A549 (cell line): ENCODE results near the gene CDH7. TPM values are rescaled to one million over a fixed set of nuclear protein-coding genes. Genes with fewer than 3 reads are reported as not detected.

Source experiments
- ATAC-seq, 2 experiments: fragments of 200-7000 bp in 1 of 2; fragments of >200 bp in 1 of 2; cut with Nextera tagmentation in 1 of 2; cut with Tn5 transposase in 1 of 2; 3 replicates each; pipeline versions ENCODE4 v1.8.0 to v1.9.1; 2018 to 2020; ENCODE audit warnings: mild to moderate bottlenecking in 1 of 2, moderate library complexity in 1 of 2
- CTCF ChIA-PET: fragments of 300-600 bp; sonication (Branson Sonifier 250); formaldehyde crosslinking; extraction: SDS; loops from one replicate; lab custom pipeline; 2021; ENCODE audit warnings: antibody characterized with exemption, inconsistent platforms; lab: Yijun Ruan, JAX
- POLR2A ChIA-PET: fragments of 350-600 bp; formaldehyde crosslinking; extraction: SDS; loops from one replicate; lab custom pipeline; 2021; ENCODE audit warnings: antibody characterized with exemption, inconsistent platforms; lab: Yijun Ruan, JAX
- DNase-seq, 2 experiments: peaks; one replicate each; pipeline versions ENCODE4 v3.0.0 to v3.0.0-alpha.2; 2011 to 2016; ENCODE audit warnings: low read depth in 1 of 2, low spot score in 1 of 2
- FAIRE-seq: peaks from 2 replicates; lab custom pipeline; 2011; peaks lifted over from hg19 to GRCh38; lab: Jason Lieb, UNC
- H3K27ac ChIP-seq, 2 experiments: fragments of >200 bp; sonication (Bioruptor Twin); formaldehyde crosslinking; 3 replicates each; pipeline ENCODE4 v1.5.1; 2016 to 2017
- H3K4me1 ChIP-seq: fragments of >200 bp; sonication (Bioruptor Twin); formaldehyde crosslinking; 3 replicates; pipeline ENCODE4 v1.6.1; 2016
- H3K4me2 ChIP-seq: fragments of >200 bp; sonication (Bioruptor Twin); formaldehyde crosslinking; 3 replicates; pipeline ENCODE4 v1.6.1; 2016
- H3K4me3 ChIP-seq: fragments of >200 bp; sonication (Bioruptor Twin); formaldehyde crosslinking; 3 replicates; pipeline ENCODE4 v1.5.1; 2016
- H3K9me3 ChIP-seq: fragments of >200 bp; sonication (Bioruptor Twin); formaldehyde crosslinking; 3 replicates; pipeline ENCODE4 v1.6.1; 2016
- CBX2 ChIP-seq: fragments of 200-600 bp; sonication (generic); IDR thresholded peaks from 2 replicates; pipeline ENCODE4 v1.6.1; 2016; ENCODE audit warnings: low read depth, mild to moderate bottlenecking, borderline replicate concordance
- EHF ChIP-seq: fragments of 250-450 bp; sonication (Bioruptor Pico); IDR thresholded peaks from 2 replicates; pipeline ENCODE4 v1.5.0; 2020; ENCODE audit warnings: mild to moderate bottlenecking
- EHMT2 ChIP-seq: fragments of 200-600 bp; sonication (generic); IDR thresholded peaks from 2 replicates; pipeline ENCODE4 v1.6.1; 2016; ENCODE audit warnings: antibody characterized with exemption, low read depth, mild to moderate bottlenecking, moderate library complexity
- FOSL2 ChIP-seq, 2 experiments: fragments of 450-650 bp in 1 of 2; fragments of >200 bp in 1 of 2; sonication (Bioruptor Twin) in 1 of 2; formaldehyde crosslinking; IDR thresholded peaks; 2 replicates each; pipeline versions ENCODE4 v1.5.0 to v1.6.1; 2016 to 2020; ENCODE audit warnings: mild to moderate bottlenecking in 1 of 2, moderate library complexity in 1 of 2
- HOXA7 ChIP-seq: fragments of 250-450 bp; sonication (Bioruptor Pico); IDR thresholded peaks from 2 replicates; pipeline ENCODE4 v1.5.0; 2020; ENCODE audit warnings: mild to moderate bottlenecking, moderate library complexity
- HOXB13 ChIP-seq: fragments of 250-450 bp; sonication (Bioruptor Pico); IDR thresholded peaks from 2 replicates; pipeline ENCODE4 v1.5.0; 2020; ENCODE audit warnings: low read depth, mild to moderate bottlenecking, moderate library complexity
- JUNB ChIP-seq: fragments of >200 bp; sonication (Bioruptor Twin); formaldehyde crosslinking; IDR thresholded peaks from 2 replicates; pipeline ENCODE4 v1.6.1; 2016
- KDM1A ChIP-seq: fragments of 200-600 bp; sonication (generic); IDR thresholded peaks from 2 replicates; pipeline ENCODE4 v1.6.1; 2016; ENCODE audit warnings: low read depth, mild to moderate bottlenecking
- MAX ChIP-seq: IDR thresholded peaks from 2 replicates; pipeline ENCODE4 v1.6.1; 2012
- MAZ ChIP-seq: fragments of 150-350 bp; IDR thresholded peaks from 2 replicates; pipeline ENCODE4 v1.6.1; 2014; ENCODE audit warnings: antibody characterized with exemption, low read depth, low read length, borderline replicate concordance
- MYC ChIP-seq: IDR thresholded peaks from 2 replicates; pipeline ENCODE4 v1.6.1; 2012; ENCODE audit warnings: mild to moderate bottlenecking, inconsistent platforms, low read length, improper control_type of control experiment, borderline replicate concordance
- NFE2L2 ChIP-seq: fragments of 150-350 bp; conservative IDR thresholded peaks from 2 replicates; pipeline ENCODE4 v1.6.1; 2014; ENCODE audit warnings: low read length
- NPAS2 ChIP-seq: fragments of 250-450 bp; sonication (Bioruptor Pico); IDR thresholded peaks from 2 replicates; pipeline ENCODE4 v1.8.0; 2022; ENCODE audit warnings: mild to moderate bottlenecking, moderate library complexity, borderline replicate concordance
- PBX3 ChIP-seq: IDR thresholded peaks from 2 replicates; pipeline ENCODE4 v1.6.1; 2012
- PHF8 ChIP-seq: fragments of 200-600 bp; sonication (generic); IDR thresholded peaks from 2 replicates; pipeline ENCODE4 v1.6.1; 2016; ENCODE audit warnings: low read depth, mild to moderate bottlenecking, antibody characterized with exemption, moderate library complexity, borderline replicate concordance
- RCOR1 ChIP-seq: fragments of 150-350 bp; IDR thresholded peaks from 2 replicates; pipeline ENCODE4 v1.6.1; 2014; ENCODE audit warnings: antibody characterized with exemption, low read length, low read depth
- REST ChIP-seq: fragments of 200-600 bp; sonication (generic); IDR thresholded peaks from 2 replicates; pipeline ENCODE4 v1.6.1; 2016; ENCODE audit warnings: antibody characterized with exemption, mild to moderate bottlenecking, moderate library complexity
- RFX5 ChIP-seq: fragments of 450-650 bp; IDR thresholded peaks from 2 replicates; pipeline ENCODE4 v1.7.1; 2014; ENCODE audit warnings: antibody characterized with exemption, mild to moderate bottlenecking, moderate library complexity
- SMC3 ChIP-seq: fragments of >200 bp; sonication (Bioruptor Twin); formaldehyde crosslinking; IDR thresholded peaks from 3 replicates; pipeline ENCODE4 v1.6.1; 2018; ENCODE audit warnings: inconsistent platforms
- TFCP2L1 ChIP-seq: fragments of 250-450 bp; sonication (Bioruptor Pico); IDR thresholded peaks from 2 replicates; pipeline ENCODE4 v1.5.0; 2021; ENCODE audit warnings: mild to moderate bottlenecking
- ZC3H11A ChIP-seq: fragments of 450-650 bp; IDR thresholded peaks from 2 replicates; pipeline ENCODE4 v1.6.1; 2014; ENCODE audit warnings: antibody characterized with exemption, mild to moderate bottlenecking
- ZFP36 ChIP-seq: fragments of 450-650 bp; IDR thresholded peaks from 2 replicates; pipeline ENCODE4 v1.6.1; 2014; ENCODE audit warnings: borderline replicate concordance; ENCODE audit not compliant: partially characterized antibody
- WGBS: methylation state at CpG from one replicate; pipeline ENCODE4 v1.1.6; 2017; ENCODE audit errors: missing lambda C conversion rate; 5-methylcytosine and 5-hydroxymethylcytosine counted together
- polyA plus RNA-seq, 4 experiments: library from polyadenylated mRNA; depleted of rRNA in 3 of 4; stranded (reverse); fragments of >200 nt; fragmentation: RNase III in 1 of 4; extraction: RNeasy Plus Mini Kit Qiagen cat#74134 plus additional on column Dnase treatment in 1 of 4; gene quantifications; 2 replicates in 3 of 4; 3 replicates in 1 of 4; pipeline ENCODE4 v1.2.3, GENCODE V29; 2011 to 2017
- TF ChIP-seq, protein P1 (sequence below): fragments of 450-650 bp; IDR thresholded peaks from 2 replicates; pipeline ENCODE4 v1.6.1; 2014; ENCODE audit warnings: antibody characterized with exemption
- TF ChIP-seq, protein P2 (sequence below): fragments of >200 bp; sonication (Bioruptor Twin); formaldehyde crosslinking; IDR thresholded peaks from 3 replicates; pipeline ENCODE4 v1.6.1; 2016

The CDH7 gene
- polyA plus RNA-seq, 2 of the 4 experiments (the other 2 are of a cell fraction): under 0.01 to 0.05 TPM

DNA sequence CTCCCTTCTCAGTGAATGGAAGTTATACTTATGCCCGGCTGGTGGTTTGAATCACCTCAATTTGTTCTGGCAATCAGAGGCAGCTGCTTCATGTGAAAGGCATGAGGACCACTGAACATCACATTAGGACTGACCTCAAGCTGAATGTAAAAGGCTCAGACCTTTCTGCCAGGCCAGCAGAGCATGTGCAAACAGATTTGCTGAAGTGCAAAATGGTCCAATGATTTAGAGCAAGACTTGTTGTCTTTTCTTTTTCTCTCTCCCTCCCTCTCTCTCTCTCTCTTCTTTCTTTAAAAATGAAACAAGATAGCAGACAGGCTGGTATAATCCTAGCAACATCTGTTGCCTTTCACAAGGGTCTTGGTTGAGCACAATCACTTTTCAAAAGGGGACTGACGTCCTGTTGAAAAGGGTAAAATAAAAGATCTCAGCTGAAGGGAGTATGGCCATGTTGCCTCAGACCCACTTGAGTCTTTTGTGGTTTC, 13.3 kb upstream of the CDH7 start:
- WGBS: 23% methylated on average over 2 of the region's 2 CpGs
- POLR2A ChIA-PET: no interaction called here
- H3K4me1 ChIP-seq: no peaks in the 10 kb centered on the region
- CTCF ChIA-PET: no interaction called here
- no peak for TF ChIP-seq ZFP36
- TF ChIP-seq REST: no peak
- no peak for TF ChIP-seq NFE2L2
- TF ChIP-seq PHF8: no peak
- TF ChIP-seq MYC: no peak
- TF ChIP-seq MAZ: no peak
- TF ChIP-seq KDM1A: no peak
- TF ChIP-seq FOSL2 (IDR thresholded peaks at IDR 0.05): no peak
- no peak for TF ChIP-seq FOSL2 (CRISPR knock-in tag; IDR thresholded peaks at IDR 0.05)
- TF ChIP-seq HOXA7 (CRISPR knock-in tag): no peak
- TF ChIP-seq, protein P1, sequence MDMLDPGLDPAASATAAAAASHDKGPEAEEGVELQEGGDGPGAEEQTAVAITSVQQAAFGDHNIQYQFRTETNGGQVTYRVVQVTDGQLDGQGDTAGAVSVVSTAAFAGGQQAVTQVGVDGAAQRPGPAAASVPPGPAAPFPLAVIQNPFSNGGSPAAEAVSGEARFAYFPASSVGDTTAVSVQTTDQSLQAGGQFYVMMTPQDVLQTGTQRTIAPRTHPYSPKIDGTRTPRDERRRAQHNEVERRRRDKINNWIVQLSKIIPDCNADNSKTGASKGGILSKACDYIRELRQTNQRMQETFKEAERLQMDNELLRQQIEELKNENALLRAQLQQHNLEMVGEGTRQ: no peak
- TF ChIP-seq CBX2: no peak
- no peak for TF ChIP-seq PBX3
- TF ChIP-seq EHMT2: no peak
- TF ChIP-seq RFX5: no peak
- no peak for TF ChIP-seq RCOR1
- no peak for TF ChIP-seq MAX
- no peak for TF ChIP-seq HOXB13
- ATAC-seq (no peak), FAIRE-seq (no peak), DNase-seq (no peak)
- no peak overlapping the region for H3K4me2 ChIP-seq
- no peak overlapping the region for H3K4me3 ChIP-seq
- no peaks in the 10 kb centered on the region for H3K9me3 ChIP-seq
- H3K27ac ChIP-seq: no peak overlapping the region

- H3K4me1 ChIP-seq: no peaks in the 10 kb centered on the region
- ChIA-PET POLR2A (no interaction called here), CTCF (no interaction called here)
- H3K4me3 ChIP-seq: no peak overlapping the region
- no peak for FAIRE-seq
- no peak overlapping the region for H3K4me2 ChIP-seq
- no peak for ATAC-seq
- no peak for TF ChIP-seq RCOR1
- TF ChIP-seq TFCP2L1 (CRISPR knock-in tag): no peak
- TF ChIP-seq EHF (CRISPR knock-in tag): no peak
- no peak for TF ChIP-seq FOSL2 (IDR thresholded peaks at IDR 0.05)
- TF ChIP-seq FOSL2 (CRISPR knock-in tag; IDR thresholded peaks at IDR 0.05): no peak
- TF ChIP-seq NFE2L2: no peak
- no peak for TF ChIP-seq NPAS2
- no peak for TF ChIP-seq SMC3
- TF ChIP-seq ZC3H11A: no peak
- TF ChIP-seq JUNB: no peak
- TF ChIP-seq CBX2: no peak
- no peak for TF ChIP-seq REST
- TF ChIP-seq, protein P2, sequence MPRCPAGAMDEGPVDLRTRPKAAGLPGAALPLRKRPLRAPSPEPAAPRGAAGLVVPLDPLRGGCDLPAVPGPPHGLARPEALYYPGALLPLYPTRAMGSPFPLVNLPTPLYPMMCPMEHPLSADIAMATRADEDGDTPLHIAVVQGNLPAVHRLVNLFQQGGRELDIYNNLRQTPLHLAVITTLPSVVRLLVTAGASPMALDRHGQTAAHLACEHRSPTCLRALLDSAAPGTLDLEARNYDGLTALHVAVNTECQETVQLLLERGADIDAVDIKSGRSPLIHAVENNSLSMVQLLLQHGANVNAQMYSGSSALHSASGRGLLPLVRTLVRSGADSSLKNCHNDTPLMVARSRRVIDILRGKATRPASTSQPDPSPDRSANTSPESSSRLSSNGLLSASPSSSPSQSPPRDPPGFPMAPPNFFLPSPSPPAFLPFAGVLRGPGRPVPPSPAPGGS: no peak
- TF ChIP-seq EHMT2: no peak
- no peak overlapping the region for H3K27ac ChIP-seq
- no peaks in the 10 kb centered on the region for H3K9me3 ChIP-seq
- no peak for DNase-seq
- 47% methylated on average over 3 of the region's 3 CpGs for WGBS
These were observed 3.9 kb upstream of the CDH7 start for GRCh38 chr18:65746936-65747335.
